GM23248 (cell line): ENCODE measurements around the gene MYO1E.

ENCODE experiments used
- EZH2 ChIP-seq: fragments of 200-600 bp; sonication (generic); IDR thresholded peaks from 2 replicates; pipeline ENCODE4 v1.6.1; 2018; ENCODE audit warnings: antibody characterized with exemption, mild to moderate bottlenecking; ENCODE audit not compliant: insufficient read depth, poor library complexity, severe bottlenecking
- EZH2phosphoT487 ChIP-seq: fragments of 200-600 bp; sonication (generic); IDR thresholded peaks from 2 replicates; pipeline ENCODE4 v1.6.1; 2018; ENCODE audit warnings: antibody characterized with exemption, moderate library complexity, mild to moderate bottlenecking, low read depth; ENCODE audit not compliant: insufficient read depth

- TF ChIP-seq EZH2phosphoT487 (no peak), EZH2 (no peak)
These were observed 113.3 kb downstream of the MYO1E start for GRCh38 chr15:59259137-59259943.
